Measurements from ENCODE around the gene C1QL1.

The C1QL1 gene

GRCh38 chr17:44911133-44912001, 56.7 kb downstream of the C1QL1 start:
- DNase-seq = no peak

DNA sequence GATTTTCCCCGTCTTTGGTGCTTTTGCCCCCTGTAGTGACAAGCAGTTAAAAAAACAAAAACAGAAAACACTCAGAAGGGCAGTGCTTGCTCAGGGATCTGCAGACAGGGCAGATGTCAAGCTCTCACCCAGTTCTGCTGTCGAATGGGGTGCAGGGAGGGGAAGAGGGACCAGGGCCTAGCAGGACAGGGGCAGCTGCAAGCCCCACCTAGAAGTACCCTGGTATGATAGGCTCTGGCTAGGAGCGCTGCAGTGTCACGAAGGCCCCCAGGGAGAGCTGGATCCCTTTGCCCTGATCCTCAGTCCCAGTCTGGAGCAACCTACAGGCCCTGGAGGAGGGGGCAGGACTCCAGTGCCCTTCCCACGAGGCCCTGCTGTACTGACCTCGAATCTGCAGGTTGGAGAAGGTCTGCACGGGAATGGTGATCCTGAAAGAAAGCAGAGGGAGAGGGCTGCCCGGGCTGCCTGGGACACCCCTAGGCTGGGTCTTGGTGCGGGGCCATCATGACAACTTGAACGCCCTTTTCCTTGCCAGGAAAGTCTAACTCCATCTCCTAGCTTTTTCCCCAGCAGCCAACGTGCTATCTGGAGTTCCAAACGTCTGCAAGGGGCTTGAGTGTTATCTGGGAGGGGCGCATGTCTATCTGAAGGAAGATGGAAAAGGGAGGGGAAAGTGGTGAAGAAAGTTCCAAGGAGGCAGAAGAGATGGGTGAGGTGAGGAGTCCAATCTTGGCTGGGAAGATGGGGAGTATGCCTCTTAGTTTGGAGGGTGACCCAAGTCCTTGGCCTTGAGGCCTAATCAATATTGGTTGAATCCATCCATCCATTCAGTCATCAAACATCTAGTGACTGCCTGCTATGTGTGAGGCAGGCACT, 57.6 kb downstream of the C1QL1 start:
- no peak for DNase-seq
